SU-DHL-6 (cell line): ENCODE measurements around the gene FHOD3.

Source experiments
- CTCF ChIP-seq: fragments of 200-600 bp; sonication (generic); IDR thresholded peaks from one replicate; pipeline ENCODE4 v1.5.1; 2017; ENCODE audit warnings: antibody characterized with exemption, mild to moderate bottlenecking, low read length, moderate library complexity; ENCODE audit not compliant: insufficient read depth, poor library complexity, severe bottlenecking
- EZH2phosphoT487 ChIP-seq: fragments of 200-600 bp; sonication (generic), shearing (Covaris generic); conservative IDR thresholded peaks from 2 replicates; pipeline ENCODE4 v1.6.1; 2018; ENCODE audit warnings: mild to moderate bottlenecking, antibody characterized with exemption, low read length, moderate library complexity, mixed read lengths

GRCh38 chr18:36469461-36469860 lies 171.9 kb downstream of the FHOD3 start:
- TF ChIP-seq CTCF: no peak
- no peak for TF ChIP-seq EZH2phosphoT487
